Nephron progenitor cell (in vitro differentiated cells): Measurements from ENCODE around the gene ASXL1.
"Not testable (repeated sequence)": the region's sequence is repeated elsewhere in the genome, so short reads cannot be mapped to it uniquely, and the experiment has no call there.

Experiments
- DNase-seq: peaks from one replicate; pipeline ENCODE4 v3.0.0; 2021
- H3K27ac Mint-ChIP-seq: 2 replicates; pipeline ENCODE4 v1.8.0; 2021; ENCODE audit warnings: mild to moderate bottlenecking, moderate library complexity, mixed read lengths
- H3K27me3 Mint-ChIP-seq: 2 replicates; pipeline ENCODE4 v1.8.0; 2021; ENCODE audit warnings: mild to moderate bottlenecking, low read depth, mixed read lengths; ENCODE audit not compliant: poor library complexity
- H3K36me3 Mint-ChIP-seq: 2 replicates; pipeline ENCODE4 v1.8.0; 2021; ENCODE audit warnings: low read depth, mixed read lengths
- H3K4me1 Mint-ChIP-seq: 2 replicates; pipeline ENCODE4 v1.8.0; 2021; ENCODE audit warnings: mixed read lengths
- H3K4me3 Mint-ChIP-seq: 2 replicates; pipeline ENCODE4 v1.8.0; 2021; ENCODE audit warnings: mild to moderate bottlenecking, moderate library complexity, mixed read lengths
- H3K9me3 Mint-ChIP-seq: 2 replicates; pipeline ENCODE4 v1.8.0; 2021; ENCODE audit warnings: mild to moderate bottlenecking, moderate library complexity, mixed read lengths
- TF ChIP-seq, protein P1 (sequence below): fragments of 200-600 bp; sonication (generic); IDR thresholded peaks from 2 replicates; pipeline ENCODE4 v1.5.0; 2021; ENCODE audit warnings: antibody characterized with exemption

Gene ASXL1

DNA sequence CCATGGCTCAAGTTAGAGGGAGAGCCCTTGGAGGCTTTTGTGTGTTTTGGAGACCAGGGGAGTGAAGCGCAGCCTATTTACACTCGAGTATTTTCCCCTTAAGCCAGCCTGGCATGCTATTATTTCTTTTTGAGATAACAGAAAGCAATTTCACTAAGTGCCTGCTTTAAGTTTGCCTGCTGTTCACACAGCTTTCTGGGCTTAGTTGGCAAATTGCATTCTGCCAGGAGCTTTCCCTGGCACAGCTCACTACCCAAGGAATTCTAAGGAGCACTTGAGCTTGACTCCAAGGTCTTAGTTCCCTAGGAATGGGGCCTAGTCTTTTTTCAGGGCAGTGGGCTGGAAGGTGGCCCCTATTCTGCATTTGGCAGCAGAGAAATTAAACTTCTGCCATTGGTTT lies 19.0 kb upstream of the ASXL1 start:
- peak overlapping the region; percentile 84 for H3K27ac Mint-ChIP-seq
- no peak for DNase-seq
- peaks cover 13% of the 10 kb centered on the region for H3K36me3 Mint-ChIP-seq
- no peaks in the 10 kb centered on the region for H3K9me3 Mint-ChIP-seq
- no peak overlapping the region for H3K4me3 Mint-ChIP-seq
- H3K4me1 Mint-ChIP-seq, result peaks cover 19% of the 10 kb centered on the region
- TF ChIP-seq, protein P1, sequence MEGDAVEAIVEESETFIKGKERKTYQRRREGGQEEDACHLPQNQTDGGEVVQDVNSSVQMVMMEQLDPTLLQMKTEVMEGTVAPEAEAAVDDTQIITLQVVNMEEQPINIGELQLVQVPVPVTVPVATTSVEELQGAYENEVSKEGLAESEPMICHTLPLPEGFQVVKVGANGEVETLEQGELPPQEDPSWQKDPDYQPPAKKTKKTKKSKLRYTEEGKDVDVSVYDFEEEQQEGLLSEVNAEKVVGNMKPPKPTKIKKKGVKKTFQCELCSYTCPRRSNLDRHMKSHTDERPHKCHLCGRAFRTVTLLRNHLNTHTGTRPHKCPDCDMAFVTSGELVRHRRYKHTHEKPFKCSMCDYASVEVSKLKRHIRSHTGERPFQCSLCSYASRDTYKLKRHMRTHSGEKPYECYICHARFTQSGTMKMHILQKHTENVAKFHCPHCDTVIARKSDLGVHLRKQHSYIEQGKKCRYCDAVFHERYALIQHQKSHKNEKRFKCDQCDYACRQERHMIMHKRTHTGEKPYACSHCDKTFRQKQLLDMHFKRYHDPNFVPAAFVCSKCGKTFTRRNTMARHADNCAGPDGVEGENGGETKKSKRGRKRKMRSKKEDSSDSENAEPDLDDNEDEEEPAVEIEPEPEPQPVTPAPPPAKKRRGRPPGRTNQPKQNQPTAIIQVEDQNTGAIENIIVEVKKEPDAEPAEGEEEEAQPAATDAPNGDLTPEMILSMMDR, result no peak
- H3K27me3 Mint-ChIP-seq, result peaks cover 4% of the 10 kb centered on the region

DNA sequence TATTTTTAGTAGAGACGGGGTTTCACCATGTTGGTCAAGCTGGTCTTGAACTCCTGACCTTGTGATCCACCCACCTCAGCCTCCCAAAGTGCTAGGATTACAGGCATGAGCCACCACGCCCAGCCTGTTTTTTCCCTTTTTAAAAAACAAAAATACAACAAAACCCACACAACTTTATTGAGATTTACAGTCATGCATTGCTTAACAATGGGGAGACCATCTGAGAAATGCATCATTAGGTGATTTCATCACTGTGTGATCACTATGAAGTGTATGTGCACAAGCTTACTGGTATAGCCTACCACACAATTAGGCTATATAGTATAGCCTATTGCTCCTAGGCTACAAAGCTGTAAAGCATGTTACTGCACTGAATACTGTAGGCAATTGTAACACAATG lies 17.1 kb upstream of the ASXL1 start:
- H3K27ac Mint-ChIP-seq, H3K4me3 Mint-ChIP-seq, H3K27me3 Mint-ChIP-seq, DNase-seq, H3K36me3 Mint-ChIP-seq, H3K9me3 Mint-ChIP-seq: not testable (repeated sequence)
- H3K4me1 Mint-ChIP-seq, result peaks cover 24% of the 10 kb centered on the region

DNA sequence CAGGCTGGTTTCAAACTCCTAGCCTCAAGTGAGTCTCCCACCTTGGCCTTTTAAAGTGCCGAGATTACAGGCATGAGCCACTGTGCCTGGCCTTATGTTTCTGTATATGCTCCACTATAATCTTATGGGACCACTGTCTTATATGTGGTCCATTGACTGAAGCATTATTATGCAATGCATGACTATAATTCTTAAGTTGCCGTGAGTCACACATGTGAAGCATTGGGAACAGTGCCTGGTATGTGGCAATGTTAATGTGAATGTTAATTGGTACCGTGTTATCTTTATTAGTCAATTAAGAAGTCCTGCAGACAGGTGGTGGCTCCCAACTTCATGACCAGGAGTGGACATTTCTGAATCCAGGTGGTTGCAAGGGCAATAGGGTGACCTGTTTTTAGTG lies 14.7 kb upstream of the ASXL1 start:
- TF ChIP-seq, protein P1, result no peak
- DNase-seq, result no peak
- no peak overlapping the region for H3K4me3 Mint-ChIP-seq

DNA sequence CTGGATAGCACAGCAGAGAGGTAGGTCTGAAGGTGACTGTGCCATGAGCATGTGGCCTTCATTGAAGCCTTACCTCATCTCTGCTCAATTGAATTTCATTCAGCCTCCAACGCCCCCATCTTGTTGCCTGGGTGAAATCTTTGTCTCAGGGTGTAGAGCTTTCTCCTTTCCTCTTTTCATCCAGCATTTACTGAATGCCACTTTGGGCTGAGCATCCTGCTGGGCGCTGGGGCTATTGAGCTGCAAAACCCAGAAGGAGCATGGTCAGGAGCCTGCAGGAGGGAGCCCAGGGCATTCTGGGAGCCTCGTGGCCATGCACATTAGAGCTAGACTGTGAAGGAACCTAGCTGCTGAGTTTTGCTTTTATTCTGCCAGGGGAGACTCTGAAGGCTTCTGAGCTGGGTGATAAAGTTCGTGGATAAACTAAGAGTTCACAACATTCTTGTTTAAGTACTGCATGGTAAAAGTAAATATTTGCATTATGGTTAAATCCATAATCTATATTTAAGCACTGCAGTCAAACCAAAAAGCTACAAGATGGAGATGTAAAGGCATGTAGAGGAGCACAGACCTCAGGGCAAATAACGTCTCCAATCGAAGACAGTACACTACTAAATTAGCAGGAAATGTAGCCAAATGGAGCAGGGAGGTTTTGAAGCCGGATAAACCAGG lies 13.2 kb upstream of the ASXL1 start:
- Mint-ChIP-seq H3K4me1 (peaks cover 5% of the 10 kb centered on the region), H3K27me3 (peaks cover 4% of the 10 kb centered on the region), H3K27ac (no peak overlapping the region), H3K9me3 (no peaks in the 10 kb centered on the region), H3K36me3 (no peaks in the 10 kb centered on the region), H3K4me3 (no peak overlapping the region)
- no peak for DNase-seq
- TF ChIP-seq, protein P1, result no peak

More for the DNA sequence above, 14.7 kb upstream of the ASXL1 start:
- H3K27me3 Mint-ChIP-seq, result peaks cover 4% of the 10 kb centered on the region
- peaks cover 11% of the 10 kb centered on the region for H3K4me1 Mint-ChIP-seq
- H3K9me3 Mint-ChIP-seq, result no peaks in the 10 kb centered on the region
- H3K27ac Mint-ChIP-seq, result no peak overlapping the region
- no peaks in the 10 kb centered on the region for H3K36me3 Mint-ChIP-seq

DNA sequence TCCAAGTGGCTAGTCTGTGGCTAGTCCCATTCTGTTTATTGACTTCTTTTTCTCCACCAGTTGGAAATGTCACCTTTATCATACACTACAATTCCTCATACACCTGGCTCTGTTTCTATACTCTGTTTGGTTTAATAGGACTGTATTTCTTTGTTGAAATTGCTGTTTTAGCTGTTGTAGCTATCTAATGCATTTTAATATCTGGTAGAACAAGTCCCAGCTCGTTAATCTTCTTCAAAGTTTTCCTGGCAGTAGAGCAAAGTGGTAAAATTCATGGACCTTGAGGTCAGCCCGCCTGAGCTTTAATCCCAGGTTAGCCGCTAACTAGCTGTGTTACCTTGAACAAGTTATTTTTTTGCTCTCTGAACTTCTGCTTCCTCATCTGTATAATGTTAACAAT lies 9.9 kb upstream of the ASXL1 start:
- H3K9me3 Mint-ChIP-seq, result no peaks in the 10 kb centered on the region
- no peak overlapping the region for H3K4me3 Mint-ChIP-seq
- peaks cover 5% of the 10 kb centered on the region for H3K4me1 Mint-ChIP-seq
- TF ChIP-seq, protein P1, result no peak
- H3K36me3 Mint-ChIP-seq, result no peaks in the 10 kb centered on the region
- H3K27me3 Mint-ChIP-seq, result peaks cover under 1% of the 10 kb centered on the region
- H3K27ac Mint-ChIP-seq, result no peak overlapping the region
- DNase-seq, result no peak

DNA sequence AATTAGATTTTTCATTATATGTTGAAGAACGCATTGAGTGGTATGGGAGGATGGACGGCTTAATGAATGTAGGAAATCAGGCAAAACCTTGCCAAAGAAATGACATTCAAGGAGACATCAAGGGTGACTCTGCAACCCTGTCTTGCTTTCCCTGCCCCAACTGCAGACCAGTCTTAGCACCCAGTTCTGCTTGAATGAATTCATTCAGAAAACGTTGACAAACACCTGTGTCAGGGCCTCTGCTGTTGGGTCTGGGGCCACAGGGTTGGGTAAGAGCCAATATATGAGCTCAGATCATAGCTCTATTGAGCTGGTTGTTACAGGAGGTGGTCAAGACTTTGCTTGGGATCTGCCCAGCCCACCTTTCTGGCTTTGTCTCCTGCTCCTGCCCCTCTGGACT lies 7.7 kb upstream of the ASXL1 start:
- Mint-ChIP-seq H3K4me1 (no peaks in the 10 kb centered on the region), H3K4me3 (no peak overlapping the region), H3K36me3 (no peaks in the 10 kb centered on the region), H3K27ac (no peak overlapping the region), H3K27me3 (peaks cover 4% of the 10 kb centered on the region), H3K9me3 (no peaks in the 10 kb centered on the region)
- DNase-seq, result no peak
- TF ChIP-seq, protein P1, result no peak
